CD4-positive, alpha-beta T cell treated with Interleukin-15 for 4 hours (primary cell): ENCODE results near the gene NCBP2L.

ENCODE experiments used
- DNase-seq: peaks from one replicate; pipeline ENCODE4 v3.0.0-alpha.2; 2020; ENCODE audit warnings: low spot score

NCBP2L gene

DNA sequence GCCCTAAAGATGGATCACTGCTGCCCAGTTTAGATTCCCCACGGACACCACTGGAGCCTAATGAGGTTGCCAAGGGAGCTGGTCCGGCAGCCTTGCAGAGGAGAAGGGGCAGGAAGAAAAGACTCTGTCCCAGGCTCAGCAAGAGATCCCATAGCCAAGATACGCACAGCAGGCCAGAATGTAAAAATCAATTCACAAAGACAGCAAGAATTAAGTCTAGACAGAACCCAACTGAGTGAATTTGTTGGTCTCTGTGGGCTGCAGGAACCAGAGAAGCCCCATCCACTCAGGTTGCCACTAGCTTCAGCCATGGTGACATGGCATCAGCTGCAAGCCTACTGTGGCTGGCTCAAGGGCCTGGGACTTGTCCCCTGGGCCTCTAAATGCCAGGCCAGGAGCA lies 24.8 kb upstream of the NCBP2L start:
- no peak for DNase-seq

DNA sequence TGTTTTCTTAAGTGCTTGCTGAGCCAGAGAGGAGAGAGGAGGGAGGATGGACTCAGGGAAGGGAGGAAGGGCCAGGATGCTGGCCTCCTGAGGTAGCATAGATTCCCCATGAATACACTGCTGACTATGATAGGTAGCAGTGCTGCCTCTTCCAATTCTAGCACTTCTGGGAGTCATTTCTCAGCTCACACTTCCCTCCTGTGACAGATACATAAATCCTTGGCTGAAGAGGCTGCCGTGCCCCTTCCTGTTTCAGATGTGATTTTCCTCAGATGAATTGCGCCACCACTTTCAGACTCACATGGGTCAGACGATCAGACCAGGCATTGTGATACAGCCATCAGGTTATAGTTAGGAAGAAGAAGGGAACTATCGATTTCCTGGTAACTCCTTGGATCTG lies 24.3 kb upstream of the NCBP2L start:
- no peak for DNase-seq

DNA sequence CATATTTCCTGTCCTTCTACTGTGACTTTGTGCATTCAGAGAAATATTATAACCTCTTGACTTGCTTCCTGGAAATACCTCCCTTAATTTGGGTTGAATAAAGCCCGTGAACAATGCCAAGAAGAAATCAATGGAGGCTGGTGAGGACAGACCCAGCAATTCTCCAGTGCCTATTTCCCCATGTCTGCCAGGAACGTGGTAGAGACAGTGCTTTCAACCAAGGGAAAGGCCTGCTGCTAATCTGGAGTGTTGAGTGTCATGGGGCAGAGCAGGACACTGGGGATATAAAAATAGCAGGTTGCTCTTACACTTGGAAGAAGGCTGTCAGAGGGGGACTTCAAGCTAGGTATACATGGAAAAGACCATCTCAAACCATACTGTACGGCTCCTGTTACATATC lies 21.8 kb upstream of the NCBP2L start:
- DNase-seq, result no peak

DNA sequence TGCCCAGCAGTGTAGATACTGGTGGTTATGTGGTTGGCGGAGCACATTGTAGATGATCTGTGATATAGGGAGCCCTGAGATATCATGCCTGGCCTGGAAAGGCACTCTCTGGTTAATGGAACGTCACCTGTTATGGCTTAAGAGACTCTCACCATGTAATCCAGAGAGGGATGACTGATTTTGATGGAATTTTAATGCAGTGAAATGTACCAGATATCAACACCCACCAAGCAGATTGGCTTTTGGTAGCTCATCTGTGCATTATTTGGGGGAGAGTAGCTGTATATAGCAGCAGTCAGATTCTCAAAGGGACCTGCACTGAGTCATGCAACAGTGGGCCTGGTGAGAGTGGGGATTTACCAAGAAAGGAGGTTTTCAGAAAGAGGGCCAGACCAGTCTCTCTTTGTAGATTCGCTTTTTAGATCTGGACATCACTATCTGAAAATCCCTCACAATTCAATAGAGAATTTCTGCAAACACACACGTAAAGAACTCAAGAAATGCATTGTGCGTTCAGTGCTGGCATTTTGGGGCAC lies 19.2 kb upstream of the NCBP2L start:
- DNase-seq, result no peak

DNA sequence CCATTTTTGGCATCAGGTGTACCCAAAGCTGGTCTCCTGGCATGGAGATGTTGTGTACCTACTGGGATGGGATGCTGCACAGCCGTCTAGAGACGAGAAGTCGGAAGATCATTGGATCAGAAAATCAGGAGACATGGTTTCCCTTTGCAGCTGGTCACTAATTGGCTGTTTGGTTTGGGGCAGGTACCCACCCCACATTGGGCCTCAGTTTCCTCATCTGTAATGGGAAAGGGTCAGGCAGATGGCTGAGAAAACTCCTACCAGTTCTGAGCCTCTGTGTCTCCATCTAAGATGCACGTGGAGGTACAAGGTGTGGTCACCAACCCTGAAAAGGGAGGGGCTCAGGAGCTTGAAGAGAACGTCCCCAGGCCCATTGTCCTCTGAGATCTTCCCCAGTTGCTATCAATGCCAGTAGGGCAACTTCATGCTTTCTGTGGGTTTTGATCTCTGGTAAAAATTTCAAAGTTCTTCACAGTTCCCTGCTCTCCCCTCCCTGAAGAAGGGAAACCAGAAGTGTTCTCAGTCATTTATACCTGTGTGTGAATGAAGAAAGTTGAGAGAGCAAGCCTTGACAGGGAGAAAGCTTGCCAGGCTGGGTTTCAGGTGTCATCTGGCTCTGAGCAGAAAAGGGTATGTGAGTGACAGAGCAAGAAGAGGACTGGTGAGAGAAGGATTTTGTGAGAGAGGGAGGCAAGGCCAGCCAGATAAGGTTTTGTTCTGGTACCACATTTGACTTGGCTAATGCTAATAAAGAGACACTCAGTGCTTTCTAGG lies 17.0 kb upstream of the NCBP2L start:
- no peak for DNase-seq

DNA sequence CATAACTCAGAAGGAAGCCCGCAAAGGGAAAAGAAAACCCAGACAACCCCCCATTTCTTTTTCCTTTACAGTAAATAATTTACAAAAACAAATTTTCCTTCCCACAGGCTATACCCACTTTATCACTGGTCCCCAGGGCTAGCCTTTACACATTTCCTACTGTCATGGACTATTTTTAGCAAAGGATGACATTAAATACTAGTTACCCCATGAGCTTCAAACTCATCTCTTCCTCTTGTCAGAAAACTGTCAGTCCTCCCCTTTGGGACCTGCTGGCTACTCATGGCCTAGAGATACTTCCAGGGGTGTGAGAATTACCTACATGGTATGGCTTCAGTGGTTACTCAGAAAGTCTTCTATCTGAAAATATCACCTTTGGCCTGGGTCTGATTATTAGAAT lies 13.9 kb upstream of the NCBP2L start:
- DNase-seq, result no peak

DNA sequence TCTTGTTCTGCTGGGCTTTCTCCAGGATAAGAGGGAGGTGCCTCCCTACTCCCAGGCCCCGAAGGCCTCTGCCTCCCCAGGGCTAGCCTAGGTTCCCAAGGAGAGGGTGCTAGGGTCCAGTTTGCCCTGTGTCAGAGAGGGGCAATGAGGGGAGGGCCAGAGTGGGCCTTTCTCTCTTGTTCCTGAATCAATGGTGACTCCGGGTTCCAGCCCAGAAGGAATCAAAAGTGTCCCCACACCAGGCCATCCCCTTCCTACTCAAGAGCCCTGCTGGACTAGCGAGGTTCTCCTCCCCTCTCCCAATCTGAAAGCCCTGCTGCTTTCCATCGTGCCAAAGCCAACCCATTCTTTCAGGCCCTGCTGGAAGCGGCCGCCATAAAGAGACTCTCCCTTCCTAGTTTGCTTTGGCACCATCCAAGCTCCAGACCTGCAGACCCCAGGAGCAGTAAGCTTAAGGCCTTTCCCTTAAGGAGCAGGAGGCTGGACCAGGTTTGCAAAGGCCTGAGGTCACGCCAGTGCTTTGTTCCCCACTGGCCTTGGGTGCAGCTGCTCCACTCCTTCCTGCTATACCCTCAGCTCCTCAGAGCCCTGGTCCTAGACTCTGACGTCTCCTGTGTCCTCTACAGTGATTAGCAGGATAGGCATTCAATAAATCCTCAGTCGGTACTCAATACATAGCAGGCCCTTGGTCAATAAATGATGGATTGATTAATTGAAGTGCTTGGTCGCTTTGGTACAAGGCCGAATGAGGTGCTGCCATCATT lies 12.5 kb upstream of the NCBP2L start:
- no peak for DNase-seq

DNA sequence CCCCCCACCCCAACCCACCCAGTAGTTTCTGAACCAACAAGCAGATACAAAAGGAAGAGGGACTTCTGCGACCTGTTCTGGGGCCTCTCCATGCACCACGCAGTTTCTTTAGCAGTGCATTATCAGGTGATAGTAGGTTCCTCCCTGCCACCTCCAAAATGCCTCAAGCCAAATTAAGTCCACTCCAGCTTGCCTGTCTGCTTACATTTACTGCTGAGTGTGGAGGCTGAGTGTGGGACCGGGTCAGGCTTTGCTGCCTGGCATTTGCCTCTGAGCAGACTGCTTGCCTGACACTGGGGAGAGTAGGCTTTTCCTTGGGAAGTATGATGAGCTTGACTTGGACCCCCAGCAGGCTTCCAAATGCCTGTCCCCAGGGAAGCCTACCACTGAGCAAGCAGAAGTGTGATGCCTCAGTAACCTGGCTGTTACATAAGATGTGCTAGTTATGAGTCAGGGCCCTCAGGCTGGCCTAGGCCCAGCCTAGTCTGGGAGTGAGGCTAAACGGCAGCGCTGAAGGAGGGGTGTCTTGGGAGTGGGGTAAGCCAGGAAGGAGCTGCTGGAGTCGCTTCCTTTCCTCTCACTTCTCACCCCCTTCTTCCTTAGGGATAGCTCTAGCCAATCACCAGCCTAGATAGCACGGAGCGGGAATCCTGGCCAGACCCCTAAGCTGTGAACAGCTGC lies 10.9 kb upstream of the NCBP2L start:
- no peak for DNase-seq

DNA sequence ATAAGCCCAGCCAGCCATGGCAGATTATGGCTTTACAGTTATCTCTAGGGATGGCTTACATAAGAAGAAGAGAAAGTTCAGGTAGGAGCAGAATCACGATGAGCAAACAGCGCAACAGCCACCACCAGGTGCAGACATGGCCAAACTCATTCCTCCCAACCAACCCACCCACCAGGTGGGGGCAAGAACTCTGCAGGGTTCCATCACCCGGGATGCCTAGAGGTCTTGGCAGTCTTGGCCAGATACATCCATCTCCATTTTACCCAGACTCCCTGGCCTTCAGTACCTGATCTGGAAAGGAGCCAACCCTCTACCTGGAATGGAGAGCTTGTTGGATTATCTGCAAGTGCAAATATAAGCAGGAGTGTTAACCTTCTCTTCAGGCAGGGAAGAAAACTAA lies 9.5 kb upstream of the NCBP2L start:
- no peak for DNase-seq

DNA sequence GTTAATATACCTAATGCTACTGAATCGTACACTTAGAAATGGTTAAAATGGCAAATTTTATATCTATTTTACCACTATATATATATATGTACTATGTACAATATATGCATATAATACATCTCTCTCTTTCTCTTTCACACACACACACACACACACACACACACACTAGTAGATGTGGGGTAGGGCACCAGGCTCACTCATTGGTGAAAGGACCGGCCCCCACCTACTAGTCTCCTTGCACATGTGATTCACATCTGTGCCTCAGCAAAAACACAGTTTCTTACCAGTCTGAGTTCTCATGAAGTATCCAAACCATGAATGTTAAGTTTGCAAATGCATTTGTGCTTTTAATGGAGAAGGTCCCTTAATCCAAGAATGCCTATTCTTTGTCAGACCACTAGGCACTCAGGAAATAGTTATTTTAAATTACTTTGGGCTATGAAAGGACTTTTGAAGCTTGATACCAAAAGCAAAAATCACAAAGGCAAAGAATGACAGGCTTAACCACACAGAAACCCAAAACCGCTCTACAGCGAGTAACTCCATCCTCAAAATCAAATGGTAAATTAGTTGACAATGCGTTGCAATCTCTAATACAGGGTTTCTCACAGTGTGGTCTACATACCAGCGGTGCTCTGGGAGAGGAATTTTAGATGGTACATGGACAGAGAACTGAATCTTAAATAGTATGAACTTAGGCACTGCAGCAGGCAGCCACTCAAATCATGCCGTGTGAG lies 7.8 kb upstream of the NCBP2L start:
- DNase-seq, result no peak

DNA sequence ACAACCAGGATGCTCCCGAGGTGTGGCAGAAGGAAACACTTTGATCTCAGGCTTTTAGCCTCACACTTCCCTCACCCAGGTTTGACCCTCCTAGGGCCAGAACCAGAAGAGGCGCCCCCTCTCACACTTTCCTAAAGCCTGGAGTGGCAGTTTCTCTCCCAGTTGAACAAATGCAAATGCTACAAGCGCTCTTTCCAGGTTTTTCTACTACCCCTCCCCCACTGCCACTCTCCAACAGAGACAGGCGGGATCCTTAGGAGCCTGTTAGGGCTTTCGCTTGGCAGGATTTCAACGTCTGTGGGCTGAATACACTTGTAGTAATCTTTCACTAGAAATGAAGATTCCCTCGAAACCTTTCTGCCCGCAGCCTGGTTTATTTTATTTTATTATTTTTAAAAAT lies 4.3 kb upstream of the NCBP2L start:
- no peak for DNase-seq

DNA sequence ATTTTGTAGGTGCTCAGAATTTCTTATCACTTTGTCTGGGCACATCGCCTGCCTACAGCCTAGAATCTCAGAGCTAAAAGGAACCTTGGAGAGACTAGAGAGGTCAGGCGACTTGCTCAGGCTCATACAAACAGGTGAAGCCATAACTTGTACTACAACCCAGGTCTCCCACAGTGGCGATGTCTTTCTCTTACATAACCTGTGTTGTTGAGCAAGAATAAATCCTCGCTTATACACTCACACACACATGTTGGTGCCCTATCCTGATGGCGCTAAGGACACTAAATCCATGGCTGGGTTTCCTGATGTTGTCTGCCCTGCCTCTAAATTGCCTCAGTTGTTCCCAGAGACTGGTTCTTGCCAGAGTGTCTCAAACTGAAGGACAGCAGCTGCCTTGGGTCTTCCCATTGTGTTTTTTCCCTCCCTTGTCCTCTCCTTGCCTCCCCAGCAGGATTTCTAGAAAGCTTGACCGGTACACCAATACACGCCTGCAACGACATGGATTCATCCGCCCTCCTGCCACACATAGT lies 3.6 kb upstream of the NCBP2L start:
- no peak for DNase-seq

DNA sequence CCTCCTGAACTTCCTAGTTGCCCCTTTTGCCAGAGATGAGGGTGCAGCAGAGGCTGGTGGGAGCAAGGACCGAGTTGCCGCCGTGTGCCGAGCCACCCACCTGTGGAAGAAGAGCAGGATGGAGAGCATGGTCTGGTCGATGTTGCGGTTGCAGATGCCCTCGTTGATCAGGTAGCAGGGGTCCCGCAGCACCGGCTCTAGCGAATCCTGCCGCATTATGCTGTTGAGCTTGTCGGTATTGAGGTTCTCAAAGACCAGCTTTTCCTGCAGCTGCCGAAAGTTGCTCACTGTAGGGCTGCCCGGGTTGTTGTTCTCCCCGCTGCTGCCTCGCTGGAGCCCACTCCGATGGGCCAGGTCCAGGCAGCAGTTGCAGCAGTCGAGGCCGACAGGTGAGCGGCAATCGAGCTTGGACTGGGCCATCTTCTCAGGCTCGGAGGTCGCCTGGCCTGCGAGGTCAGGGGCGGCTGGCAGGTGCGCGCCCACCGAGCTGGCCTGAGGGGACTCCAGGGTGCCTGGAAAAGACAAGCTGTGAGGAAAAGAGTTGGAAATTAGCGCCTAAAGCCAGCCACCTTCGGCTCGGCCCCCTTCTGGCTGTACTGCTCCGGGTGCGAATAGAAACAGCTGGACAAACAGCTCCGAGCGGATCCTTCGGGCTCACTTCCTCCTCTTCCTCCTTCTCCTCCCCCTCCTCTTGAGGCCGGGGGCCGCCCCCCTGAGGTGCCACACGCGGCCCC lies 2.4 kb upstream of the NCBP2L start:
- no peak for DNase-seq

DNA sequence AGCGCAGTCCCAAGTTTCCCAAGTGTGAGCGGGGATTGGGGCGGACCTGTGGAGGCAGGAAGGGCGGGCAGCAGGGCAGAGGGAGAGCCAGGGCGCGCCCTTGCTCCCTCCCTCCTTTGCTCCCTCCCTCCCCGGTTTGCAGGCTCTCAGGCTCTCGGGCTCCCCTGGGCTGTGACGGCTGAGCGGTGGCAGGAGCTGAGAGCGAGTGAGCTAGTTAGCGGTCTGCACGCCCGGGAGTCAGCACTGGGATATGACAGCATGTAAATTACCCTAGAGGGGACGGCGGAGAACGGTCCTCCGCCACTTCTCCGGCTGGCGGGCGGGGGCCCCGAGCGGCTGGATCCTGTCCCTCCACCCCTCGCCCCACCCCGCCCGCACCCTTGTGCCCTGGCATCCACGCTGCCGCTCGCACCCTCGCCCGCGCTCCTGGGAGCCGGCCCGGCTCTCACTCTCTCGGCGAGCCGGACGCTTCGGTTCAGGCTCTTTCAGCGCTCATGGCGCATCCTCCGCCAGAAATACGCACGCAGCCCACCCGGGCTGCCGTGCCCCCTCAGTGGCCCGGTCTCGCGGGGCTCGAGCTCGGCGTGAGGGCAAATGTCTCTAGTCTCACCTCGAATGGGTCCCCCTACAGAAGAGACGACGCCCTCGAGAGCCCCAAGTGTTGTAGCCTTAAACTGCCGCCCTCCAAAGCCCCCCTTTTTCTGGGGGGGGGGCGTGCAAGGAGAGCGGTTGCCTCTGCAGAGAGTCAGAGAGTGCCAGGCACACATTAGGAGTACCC lies 1.6 kb upstream of the NCBP2L start, which contains the start of gene TSC22D3:
Gene TSC22D3, minus strand, starts transcription at position 54 of the 778 bp plus-strand sequence. CDS start 368 bp downstream, outside the sequence.
- DNase-seq, result peak; percentile 56

DNA sequence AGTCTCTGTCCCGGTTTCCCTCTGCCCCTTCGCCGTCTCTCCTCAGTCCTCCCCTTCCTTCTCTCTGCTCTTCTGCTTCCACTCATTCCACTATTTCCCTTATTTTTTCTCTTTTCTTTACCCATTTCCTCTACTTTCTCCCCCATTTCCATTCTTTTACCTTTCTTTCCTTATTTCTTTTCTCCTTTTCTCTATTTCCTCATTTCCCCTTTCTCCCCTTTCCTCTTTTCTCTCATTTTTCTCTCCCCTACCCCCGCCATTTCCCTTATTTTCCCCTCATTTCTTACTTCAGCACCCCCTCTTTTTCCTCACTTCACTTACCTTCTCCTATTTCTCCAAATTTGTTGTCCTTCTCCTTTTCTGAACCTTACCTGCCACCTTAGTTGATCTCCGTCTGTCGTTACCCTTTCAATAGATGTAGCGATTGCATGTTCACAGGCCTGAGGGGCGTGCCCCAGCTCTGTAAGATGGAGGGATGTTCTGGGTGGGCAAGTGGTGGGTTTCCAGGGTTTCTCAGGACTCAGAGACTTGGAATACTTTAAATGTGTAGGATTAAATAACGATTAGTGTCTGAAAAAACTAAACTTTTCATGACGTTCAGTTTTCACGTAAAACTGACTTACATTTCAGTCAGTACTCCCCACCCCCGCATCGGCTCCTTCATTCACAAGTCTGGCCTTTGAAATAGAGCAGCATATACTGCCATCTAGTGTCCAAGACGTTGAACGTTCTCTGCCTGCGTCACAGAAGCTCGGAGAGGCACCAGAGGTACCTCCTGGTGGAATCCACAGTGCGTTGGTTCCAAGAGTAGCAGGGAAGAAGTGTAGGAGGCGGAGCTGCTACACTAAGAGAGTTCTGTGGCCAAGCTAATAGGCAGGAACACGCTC lies 641 bp upstream of the NCBP2L start:
- DNase-seq, result peak; percentile 83

DNA sequence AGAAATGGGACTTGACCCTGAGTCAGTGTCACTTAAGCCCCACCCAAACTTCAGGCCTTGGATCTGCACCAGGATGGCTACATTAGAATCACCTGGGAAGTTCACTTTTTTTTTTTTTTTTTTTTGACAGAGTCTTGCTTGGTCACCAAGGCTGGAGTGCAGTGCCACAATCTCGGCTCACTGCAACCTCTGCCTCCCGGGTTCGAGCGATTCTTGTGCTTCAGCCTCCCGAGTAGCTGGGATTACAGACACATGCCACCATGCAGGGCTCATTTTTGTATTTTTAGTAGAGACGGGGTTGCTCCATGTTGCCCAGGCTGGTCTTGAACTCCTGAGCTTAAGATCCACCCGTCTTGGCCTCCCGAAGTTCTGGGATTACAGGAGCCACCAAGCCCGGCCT lies 3.0 kb downstream of the NCBP2L start:
- no peak for DNase-seq

DNA sequence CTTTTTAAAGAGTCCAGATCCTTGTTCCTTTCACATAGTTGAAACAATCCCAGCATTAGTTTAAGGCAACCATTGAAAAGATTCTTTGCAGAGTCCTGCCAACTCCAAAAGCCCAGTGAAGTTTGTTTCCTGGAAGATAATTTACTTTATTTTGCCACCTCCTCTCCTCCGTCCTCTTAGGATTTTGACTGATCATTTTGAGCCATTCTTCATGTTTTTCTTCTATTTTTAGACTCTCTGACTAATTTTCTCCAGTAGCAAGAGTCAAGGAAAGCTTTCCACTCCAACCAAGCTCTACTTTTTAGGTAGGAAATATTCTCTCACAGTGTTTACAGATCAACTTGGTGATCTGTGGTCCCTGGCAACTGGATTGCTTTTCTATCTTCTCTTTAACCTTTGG lies 10.3 kb downstream of the NCBP2L start:
- DNase-seq, result no peak

DNA sequence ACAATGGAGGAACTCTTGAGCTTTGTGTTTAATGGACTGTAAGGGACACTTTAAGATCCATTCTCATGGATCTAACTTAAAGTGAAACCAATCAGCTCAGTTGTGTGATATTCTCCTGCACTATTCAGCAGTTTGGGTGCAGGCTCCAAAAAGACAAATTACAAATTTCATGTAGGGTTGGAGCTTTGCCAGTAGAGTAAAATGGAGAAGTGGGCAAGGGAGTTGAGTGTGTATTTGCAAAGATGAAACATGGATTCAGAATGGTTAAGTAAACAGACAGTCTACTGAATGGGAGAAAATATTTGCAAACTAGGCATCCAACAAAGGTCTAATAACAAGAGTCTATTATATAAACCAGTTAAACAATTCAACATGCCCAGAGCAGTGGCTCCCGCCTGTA lies 26.9 kb downstream of the NCBP2L start:
- DNase-seq, result no peak

DNA sequence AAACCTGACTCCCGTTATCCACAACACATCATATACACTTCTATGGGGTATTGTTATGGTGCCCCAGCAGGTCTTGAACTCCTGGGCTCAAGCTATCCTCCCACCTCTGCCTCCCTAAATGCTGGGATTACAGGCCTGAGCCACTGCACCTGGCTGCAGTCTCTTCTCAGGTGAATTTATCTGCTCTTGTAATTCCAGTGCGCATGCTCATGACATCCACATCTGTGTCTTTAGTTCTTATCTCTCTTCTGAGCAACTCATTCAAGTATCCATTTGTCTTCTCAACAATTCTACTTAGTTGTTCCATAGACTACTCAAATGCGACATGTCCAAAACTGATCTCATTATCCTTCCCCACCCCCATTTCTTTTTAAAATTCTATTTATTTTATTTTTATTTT lies 27.6 kb downstream of the NCBP2L start:
- DNase-seq, result no peak
